ENCODE measurements around the gene UACA. TPM values are rescaled to one million over a fixed set of nuclear protein-coding genes. Genes with fewer than 3 reads are reported as not detected.

The UACA gene
- total and polyA plus RNA-seq, 2 of the 8 experiments (the other 6 are each of a cell fraction or from before 2014, with no cell fraction given): 28.6 to 38.9 TPM

GRCh38 chr15:70708839-70709238 is 54.5 kb downstream of the UACA start:
- Histone ChIP-seq H2BK120ac (replicated peaks; ENCODE audit: low read depth, low read length) (no peak overlapping the region), H3K79me2 (ENCODE audit: control insufficient read depth in 1 of 2, insufficient read depth in 2 of 2, low read length in 2 of 2) (peaks cover 0 to 11% of the 10 kb centered on the region in 2 experiments; a peak in 1 of 4 replicates), H3K9me3 (ENCODE audit: insufficient read depth in 2 of 2, low read depth in 1 of 2, low read length in 1 of 2) (no peaks in the 10 kb centered on the region), H3K4me3 (ENCODE audit: extremely low read depth in 1 of 4, insufficient read depth in 2 of 4, low read depth in 3 of 4, low read length in 4 of 4) (no peak overlapping the region), H3K23ac (ENCODE audit: insufficient read length) (no peak overlapping the region), H3K9ac (replicated peaks in 1 of 4; ENCODE audit: extremely low read depth in 1 of 4, low read depth in 3 of 4, low read length in 3 of 4) (no peak overlapping the region), H2BK15ac (ENCODE audit: low read length) (no peak overlapping the region), H3K4me2 (ENCODE audit: insufficient read depth in 1 of 2, low read depth in 2 of 2, low read length in 2 of 2) (no peak overlapping the region), H2AFZ (ENCODE audit: low read length) (no peak overlapping the region), H3K27ac (ENCODE audit: low read depth, low read length) (no peak overlapping the region), H3K79me1 (ENCODE audit: low read depth, low read length) (no peaks in the 10 kb centered on the region; the same call in 1 of the 2 replicates), H4K20me1 (replicated peaks in 1 of 2; ENCODE audit: control insufficient read depth in 1 of 2, insufficient read depth in 2 of 2, low read length in 2 of 2) (no peaks in the 10 kb centered on the region), H3K4ac (replicated peaks; ENCODE audit: insufficient read length, low read depth, low read length) (no peak overlapping the region), H2BK5ac (ENCODE audit: low read depth, low read length) (no peak overlapping the region), H3K56ac (replicated peaks; ENCODE audit: insufficient read length, low read depth, low read length) (no peak overlapping the region), H3K27me3 (replicated peaks in 1 of 4; ENCODE audit: control insufficient read depth in 3 of 4, extremely low read depth in 1 of 4, insufficient read depth in 3 of 4, low read length in 3 of 4) (no peaks in the 10 kb centered on the region), H4K91ac (replicated peaks; ENCODE audit: insufficient read length, low read length) (no peak overlapping the region), H2BK20ac (ENCODE audit: low read length) (no peak overlapping the region), H2AK5ac (ENCODE audit: low read depth, low read length) (no peak overlapping the region), H4K5ac (ENCODE audit: insufficient read length, low read depth, low read length) (no peak overlapping the region), H3K18ac (ENCODE audit: extremely low read depth, low read length) (no peak overlapping the region), H4K8ac (ENCODE audit: extremely low read depth, insufficient read depth, low read length) (no peak overlapping the region), H3K14ac (ENCODE audit: insufficient read length) (no peak overlapping the region), H2BK12ac (ENCODE audit: low read depth, low read length) (no peak overlapping the region), H3K23me2 (ENCODE audit: low read depth, low read length) (peaks cover 2% of the 10 kb centered on the region; the same call in 1 of the 2 replicates), H3K4me1 (replicated peaks in 1 of 4; ENCODE audit: control insufficient read depth in 3 of 4, insufficient read depth in 4 of 4, low read length in 3 of 4) (peaks cover 0 to 6% (median under 1%) of the 10 kb centered on the region in 4 experiments; a peak in 1 of 7 replicates), H3K36me3 (ENCODE audit: control insufficient read depth in 2 of 4, insufficient read depth in 4 of 4, low read length in 3 of 4) (no peaks in the 10 kb centered on the region)
- WGBS, 2 experiments (ENCODE audit: extremely low coverage in 1 of 2, insufficient coverage in 1 of 2, insufficient read length in 1 of 2, insufficient replicate concordance in 2 of 2, low coverage in 1 of 2, low lambda C conversion rate in 2 of 2, missing lambda C conversion rate in 1 of 2): 59% methylated on average over 3 of the region's 3 CpGs; no CpG with 5 or more reads in 1 of the 2 experiments
- no peak for FAIRE-seq
- no peak for DNase-seq (ENCODE audit: low read depth in 1 of 2, low spot score in 2 of 2)
- ChIA-PET CTCF (ENCODE audit: partially characterized antibody) (interaction anchor here (3.4 kb wide), 1 partner anchor 15 kb away, joined by 25 read pairs; no protein-coding TSS in a partner anchor), POLR2A (ENCODE audit: partially characterized antibody) (no interaction called here)
- no peak for TF ChIP-seq NRF1 (IDR thresholded peaks at IDR 0.05; ENCODE audit: low read depth, low read length)
- TF ChIP-seq ZNF274 (IDR thresholded peaks at IDR 0.05; ENCODE audit: borderline replicate concordance, extremely low read depth, low read length): no peak
- TF ChIP-seq ASH2L (IDR thresholded peaks at IDR 0.05; ENCODE audit: low read length): no peak
- TF ChIP-seq RNF2 (IDR thresholded peaks at IDR 0.05; ENCODE audit: borderline replicate concordance, low read depth, low read length, missing control alignments, poor library complexity, severe bottlenecking): no peak
- no peak for TF ChIP-seq GABPA (IDR thresholded peaks at IDR 0.05; ENCODE audit: borderline replicate concordance, insufficient read depth, low read length)
- TF ChIP-seq KDM4A (IDR thresholded peaks at IDR 0.05; ENCODE audit: low read depth, low read length, severe bottlenecking): no peak
- no peak for TF ChIP-seq SP4 (IDR thresholded peaks at IDR 0.05; ENCODE audit: low read length)
- TF ChIP-seq CBX8 (IDR thresholded peaks at IDR 0.05; ENCODE audit: borderline replicate concordance, low read depth, low read length): no peak
- TF ChIP-seq CTCF (IDR thresholded peaks at IDR 0.05; ENCODE audit: control extremely low read depth in 1 of 3, insufficient read depth in 1 of 3, low read depth in 1 of 3, low read length in 3 of 3): no peak
- no peak for TF ChIP-seq SAP30 (IDR thresholded peaks at IDR 0.05; ENCODE audit: insufficient read depth, insufficient replicate concordance, low read length)
- TF ChIP-seq CEBPB (IDR thresholded peaks at IDR 0.05; ENCODE audit: low read depth, low read length): no peak
